ENCODE measurements around the gene RGS3.

DNA sequence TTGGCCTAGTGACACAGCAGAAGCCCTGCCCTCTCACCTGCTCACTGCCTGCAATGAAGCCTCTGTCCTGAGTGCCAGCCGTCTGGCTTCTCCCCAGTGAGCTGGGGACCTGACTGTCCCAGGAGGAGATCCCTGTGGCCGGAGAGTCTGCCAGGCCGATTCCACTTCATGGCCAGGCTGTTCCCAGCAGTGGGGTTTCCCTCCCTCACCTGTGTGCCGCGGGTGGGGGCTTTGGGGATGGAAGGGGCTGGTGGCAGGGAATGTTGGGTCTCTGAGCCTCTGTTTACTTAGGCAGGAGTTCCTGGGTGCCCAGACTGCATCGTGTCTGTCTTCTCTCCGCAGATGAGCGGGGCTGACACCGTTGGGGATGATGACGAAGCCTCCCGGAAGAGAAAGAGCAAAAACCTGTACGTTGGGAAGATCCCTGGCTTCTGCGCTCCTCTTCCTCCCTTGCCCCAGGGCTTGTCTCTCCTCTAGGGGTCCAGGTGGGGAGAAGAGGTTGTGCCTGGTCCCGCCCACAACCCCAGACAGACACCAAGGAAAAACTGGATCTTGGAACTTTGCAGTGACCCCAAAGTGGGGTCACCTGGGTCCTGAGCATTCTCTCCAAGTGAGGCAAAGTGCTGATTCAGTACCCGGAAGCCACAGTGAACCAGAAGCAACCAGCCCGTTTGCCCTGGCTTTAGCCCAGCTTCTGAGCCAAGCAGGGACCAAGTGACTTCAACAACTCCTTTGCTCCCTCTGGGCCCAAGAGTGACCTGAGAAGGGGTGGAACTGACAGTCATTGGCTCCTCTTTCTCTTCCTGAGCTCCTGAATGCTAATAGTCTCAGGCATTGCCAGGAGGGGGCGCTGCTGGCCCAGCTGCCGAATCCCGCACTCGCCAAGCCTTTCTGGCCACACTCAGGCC, 127.7 kb downstream of the RGS3 start:
- no peak for TF ChIP-seq HDAC2 (IDR thresholded peaks at IDR 0.05)
- TF ChIP-seq, protein P1, sequence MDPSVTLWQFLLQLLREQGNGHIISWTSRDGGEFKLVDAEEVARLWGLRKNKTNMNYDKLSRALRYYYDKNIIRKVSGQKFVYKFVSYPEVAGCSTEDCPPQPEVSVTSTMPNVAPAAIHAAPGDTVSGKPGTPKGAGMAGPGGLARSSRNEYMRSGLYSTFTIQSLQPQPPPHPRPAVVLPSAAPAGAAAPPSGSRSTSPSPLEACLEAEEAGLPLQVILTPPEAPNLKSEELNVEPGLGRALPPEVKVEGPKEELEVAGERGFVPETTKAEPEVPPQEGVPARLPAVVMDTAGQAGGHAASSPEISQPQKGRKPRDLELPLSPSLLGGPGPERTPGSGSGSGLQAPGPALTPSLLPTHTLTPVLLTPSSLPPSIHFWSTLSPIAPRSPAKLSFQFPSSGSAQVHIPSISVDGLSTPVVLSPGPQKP (IDR thresholded peaks at IDR 0.05; ENCODE audit: low read depth, low read length), result no peak
- no peak for TF ChIP-seq NBN (IDR thresholded peaks at IDR 0.05)
- peak; percentile 24; the same call in 1 of the 2 replicates for TF ChIP-seq NR2F1 (conservative IDR thresholded peaks at IDR 0.05)
- TF ChIP-seq FOXM1 (IDR thresholded peaks at IDR 0.05; ENCODE audit: low read depth, low read length), result no peak
- no peak for TF ChIP-seq ZNF24 (IDR thresholded peaks at IDR 0.05)
- TF ChIP-seq, protein P2, sequence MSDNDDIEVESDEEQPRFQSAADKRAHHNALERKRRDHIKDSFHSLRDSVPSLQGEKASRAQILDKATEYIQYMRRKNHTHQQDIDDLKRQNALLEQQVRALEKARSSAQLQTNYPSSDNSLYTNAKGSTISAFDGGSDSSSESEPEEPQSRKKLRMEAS (IDR thresholded peaks at IDR 0.05; ENCODE audit: low read depth, low read length), result no peak
- peak; percentile 85 for TF ChIP-seq RAD21 (IDR thresholded peaks at IDR 0.05; ENCODE audit: insufficient read depth, low read depth, low read length)
- TF ChIP-seq TAF1 (IDR thresholded peaks at IDR 0.05; ENCODE audit: borderline replicate concordance, low read depth, low read length), result no peak
- TF ChIP-seq, protein P3, sequence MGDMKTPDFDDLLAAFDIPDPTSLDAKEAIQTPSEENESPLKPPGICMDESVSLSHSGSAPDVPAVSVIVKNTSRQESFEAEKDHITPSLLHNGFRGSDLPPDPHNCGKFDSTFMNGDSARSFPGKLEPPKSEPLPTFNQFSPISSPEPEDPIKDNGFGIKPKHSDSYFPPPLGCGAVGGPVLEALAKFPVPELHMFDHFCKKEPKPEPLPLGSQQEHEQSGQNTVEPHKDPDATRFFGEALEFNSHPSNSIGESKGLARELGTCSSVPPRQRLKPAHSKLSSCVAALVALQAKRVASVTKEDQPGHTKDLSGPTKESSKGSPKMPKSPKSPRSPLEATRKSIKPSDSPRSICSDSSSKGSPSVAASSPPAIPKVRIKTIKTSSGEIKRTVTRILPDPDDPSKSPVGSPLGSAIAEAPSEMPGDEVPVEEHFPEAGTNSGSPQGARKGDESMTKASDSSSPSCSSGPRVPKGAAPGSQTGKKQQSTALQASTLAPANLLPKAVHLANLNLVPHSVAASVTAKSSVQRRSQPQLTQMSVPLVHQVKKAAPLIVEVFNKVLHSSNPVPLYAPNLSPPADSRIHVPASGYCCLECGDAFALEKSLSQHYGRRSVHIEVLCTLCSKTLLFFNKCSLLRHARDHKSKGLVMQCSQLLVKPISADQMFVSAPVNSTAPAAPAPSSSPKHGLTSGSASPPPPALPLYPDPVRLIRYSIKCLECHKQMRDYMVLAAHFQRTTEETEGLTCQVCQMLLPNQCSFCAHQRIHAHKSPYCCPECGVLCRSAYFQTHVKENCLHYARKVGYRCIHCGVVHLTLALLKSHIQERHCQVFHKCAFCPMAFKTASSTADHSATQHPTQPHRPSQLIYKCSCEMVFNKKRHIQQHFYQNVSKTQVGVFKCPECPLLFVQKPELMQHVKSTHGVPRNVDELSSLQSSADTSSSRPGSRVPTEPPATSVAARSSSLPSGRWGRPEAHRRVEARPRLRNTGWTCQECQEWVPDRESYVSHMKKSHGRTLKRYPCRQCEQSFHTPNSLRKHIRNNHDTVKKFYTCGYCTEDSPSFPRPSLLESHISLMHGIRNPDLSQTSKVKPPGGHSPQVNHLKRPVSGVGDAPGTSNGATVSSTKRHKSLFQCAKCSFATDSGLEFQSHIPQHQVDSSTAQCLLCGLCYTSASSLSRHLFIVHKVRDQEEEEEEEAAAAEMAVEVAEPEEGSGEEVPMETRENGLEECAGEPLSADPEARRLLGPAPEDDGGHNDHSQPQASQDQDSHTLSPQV (IDR thresholded peaks at IDR 0.05), result no peak
- TF ChIP-seq, protein P4, sequence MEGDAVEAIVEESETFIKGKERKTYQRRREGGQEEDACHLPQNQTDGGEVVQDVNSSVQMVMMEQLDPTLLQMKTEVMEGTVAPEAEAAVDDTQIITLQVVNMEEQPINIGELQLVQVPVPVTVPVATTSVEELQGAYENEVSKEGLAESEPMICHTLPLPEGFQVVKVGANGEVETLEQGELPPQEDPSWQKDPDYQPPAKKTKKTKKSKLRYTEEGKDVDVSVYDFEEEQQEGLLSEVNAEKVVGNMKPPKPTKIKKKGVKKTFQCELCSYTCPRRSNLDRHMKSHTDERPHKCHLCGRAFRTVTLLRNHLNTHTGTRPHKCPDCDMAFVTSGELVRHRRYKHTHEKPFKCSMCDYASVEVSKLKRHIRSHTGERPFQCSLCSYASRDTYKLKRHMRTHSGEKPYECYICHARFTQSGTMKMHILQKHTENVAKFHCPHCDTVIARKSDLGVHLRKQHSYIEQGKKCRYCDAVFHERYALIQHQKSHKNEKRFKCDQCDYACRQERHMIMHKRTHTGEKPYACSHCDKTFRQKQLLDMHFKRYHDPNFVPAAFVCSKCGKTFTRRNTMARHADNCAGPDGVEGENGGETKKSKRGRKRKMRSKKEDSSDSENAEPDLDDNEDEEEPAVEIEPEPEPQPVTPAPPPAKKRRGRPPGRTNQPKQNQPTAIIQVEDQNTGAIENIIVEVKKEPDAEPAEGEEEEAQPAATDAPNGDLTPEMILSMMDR (IDR thresholded peaks at IDR 0.05 in 2 of 3, conservative IDR thresholded peaks at IDR 0.05 in 1 of 3; ENCODE audit: control insufficient read depth in 2 of 3, extremely low read depth in 1 of 3, insufficient read depth in 1 of 3, low read depth in 3 of 3, low read length in 3 of 3), result peak; percentile 87 to 93 (median 92)
- TF ChIP-seq, protein P5, sequence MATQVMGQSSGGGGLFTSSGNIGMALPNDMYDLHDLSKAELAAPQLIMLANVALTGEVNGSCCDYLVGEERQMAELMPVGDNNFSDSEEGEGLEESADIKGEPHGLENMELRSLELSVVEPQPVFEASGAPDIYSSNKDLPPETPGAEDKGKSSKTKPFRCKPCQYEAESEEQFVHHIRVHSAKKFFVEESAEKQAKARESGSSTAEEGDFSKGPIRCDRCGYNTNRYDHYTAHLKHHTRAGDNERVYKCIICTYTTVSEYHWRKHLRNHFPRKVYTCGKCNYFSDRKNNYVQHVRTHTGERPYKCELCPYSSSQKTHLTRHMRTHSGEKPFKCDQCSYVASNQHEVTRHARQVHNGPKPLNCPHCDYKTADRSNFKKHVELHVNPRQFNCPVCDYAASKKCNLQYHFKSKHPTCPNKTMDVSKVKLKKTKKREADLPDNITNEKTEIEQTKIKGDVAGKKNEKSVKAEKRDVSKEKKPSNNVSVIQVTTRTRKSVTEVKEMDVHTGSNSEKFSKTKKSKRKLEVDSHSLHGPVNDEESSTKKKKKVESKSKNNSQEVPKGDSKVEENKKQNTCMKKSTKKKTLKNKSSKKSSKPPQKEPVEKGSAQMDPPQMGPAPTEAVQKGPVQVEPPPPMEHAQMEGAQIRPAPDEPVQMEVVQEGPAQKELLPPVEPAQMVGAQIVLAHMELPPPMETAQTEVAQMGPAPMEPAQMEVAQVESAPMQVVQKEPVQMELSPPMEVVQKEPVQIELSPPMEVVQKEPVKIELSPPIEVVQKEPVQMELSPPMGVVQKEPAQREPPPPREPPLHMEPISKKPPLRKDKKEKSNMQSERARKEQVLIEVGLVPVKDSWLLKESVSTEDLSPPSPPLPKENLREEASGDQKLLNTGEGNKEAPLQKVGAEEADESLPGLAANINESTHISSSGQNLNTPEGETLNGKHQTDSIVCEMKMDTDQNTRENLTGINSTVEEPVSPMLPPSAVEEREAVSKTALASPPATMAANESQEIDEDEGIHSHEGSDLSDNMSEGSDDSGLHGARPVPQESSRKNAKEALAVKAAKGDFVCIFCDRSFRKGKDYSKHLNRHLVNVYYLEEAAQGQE (IDR thresholded peaks at IDR 0.05; ENCODE audit: low read depth, low read length), result no peak
- TF ChIP-seq JUND (IDR thresholded peaks at IDR 0.05; ENCODE audit: low read depth, low read length), result no peak

Measured in GM12878 (cell line).